NCI-H1694 treated with DMSO at 0.1 percent for 48 hours (cell line): ENCODE results near the gene PIGS.

Source experiments
- DNase-seq: peaks from one replicate; lab custom pipeline; 2025; lab: John Stamatoyannopoulos, UW

PIGS gene

GRCh38 chr17:28550858-28551257 lies 20.5 kb downstream of the PIGS start:
- no peak for DNase-seq

GRCh38 chr17:28549236-28550132 lies 21.8 kb downstream of the PIGS start:
- DNase-seq: no peak

- DNase-seq: no peak
Observed at GRCh38 chr17:28548417-28549130, 22.8 kb downstream of the PIGS start.

GRCh38 chr17:28547623-28548416 lies 23.5 kb downstream of the PIGS start:
- DNase-seq: peak; percentile 40

GRCh38 chr17:28547096-28547622 lies 24.2 kb downstream of the PIGS start:
- no peak for DNase-seq

- no peak for DNase-seq
Observed at GRCh38 chr17:28545787-28546415, 25.4 kb downstream of the PIGS start.

GRCh38 chr17:28545141-28545503 lies 26.2 kb downstream of the PIGS start:
- no peak for DNase-seq

GRCh38 chr17:28544402-28545140 lies 26.8 kb downstream of the PIGS start:
- DNase-seq: no peak

- DNase-seq: no peak
Observed at GRCh38 chr17:28541439-28541838, 29.9 kb downstream of the PIGS start.

- DNase-seq: no peak
Observed at GRCh38 chr17:28540231-28540630, 31.1 kb downstream of the PIGS start.

GRCh38 chr17:28538296-28538895 lies 32.9 kb downstream of the PIGS start:
- DNase-seq: no peak

GRCh38 chr17:28537219-28537610 lies 34.1 kb downstream of the PIGS start:
- DNase-seq: no peak

- no peak for DNase-seq
Observed at GRCh38 chr17:28536532-28537218, 34.6 kb downstream of the PIGS start.

- DNase-seq: no peak
Observed at GRCh38 chr17:28534740-28535375, 36.5 kb downstream of the PIGS start.

GRCh38 chr17:28533091-28533807 lies 38.1 kb downstream of the PIGS start:
- no peak for DNase-seq

- DNase-seq: no peak
Observed at GRCh38 chr17:28532050-28532960, 39.0 kb downstream of the PIGS start.

- DNase-seq: no peak
Observed at GRCh38 chr17:28530926-28531325, 40.4 kb downstream of the PIGS start.

GRCh38 chr17:28530250-28530649 lies 41.1 kb downstream of the PIGS start:
- no peak for DNase-seq
